Cardiac muscle cell (in vitro differentiated cells and primary cell): ENCODE results near the gene TAF12. TPM values are rescaled to one million over a fixed set of nuclear protein-coding genes. Genes with fewer than 3 reads are reported as not detected.
A peak's percentile ranks its signal among the peaks of the same experiment; 100 is the strongest.
"Not testable (repeated sequence)": the region's sequence is repeated elsewhere in the genome, so short reads cannot be mapped to it uniquely, and the experiment has no call there.

Experiments used
- DNase-seq, 2 donors: peaks; one replicate each; pipeline versions ENCODE4 v3.0.0 to v3.0.0-alpha.2; 2010 to 2017; ENCODE audit warnings: low read depth in 1 of 2, low spot score in 1 of 2
- H3K27ac ChIP-seq: fragments of 200-600 bp; sonication (generic); 2 replicates; pipeline ENCODE4 v1.5.1; 2016
- H3K27me3 ChIP-seq: fragments of 200-600 bp; sonication (generic); 2 replicates; pipeline ENCODE4 v1.6.0; 2016; ENCODE audit warnings: control low read depth
- H3K36me3 ChIP-seq: fragments of 200-600 bp; sonication (generic); 2 replicates; pipeline ENCODE4 v1.5.1; 2016; ENCODE audit warnings: control low read depth
- H3K4me1 ChIP-seq: fragments of 200-600 bp; sonication (generic); 2 replicates; pipeline ENCODE4 v1.8.1; 2017; ENCODE audit warnings: low read depth, mild to moderate bottlenecking, mixed run types
- H3K4me3 ChIP-seq: fragments of 200-600 bp; sonication (generic); 2 replicates; pipeline ENCODE4 v1.5.1; 2016; ENCODE audit warnings: mild to moderate bottlenecking
- H3K9me3 ChIP-seq: fragments of 200-600 bp; sonication (generic); 2 replicates; pipeline ENCODE4 v1.5.1; 2017; ENCODE audit warnings: low read depth, mild to moderate bottlenecking, control low read depth
- polyA plus RNA-seq: library from polyadenylated mRNA; unstranded; fragments of >200 nt; fragmentation: Nextera tagmentation; extraction: Ambion mirVana; gene quantifications from 2 replicates; pipeline ENCODE4 v1.2.1, GENCODE V29; 2016
- total RNA-seq: library from RNA; depleted of rRNA; stranded (reverse); fragments of >200 nt; gene quantifications from 2 replicates; pipeline ENCODE4 v1.2.3, GENCODE V29; 2016
- TF ChIP-seq, protein P1 (sequence below): IDR thresholded peaks from 2 replicates; pipeline ENCODE4 v1.5.1; 2012; ENCODE audit warnings: low read depth, mild to moderate bottlenecking, low read length

TAF12 gene, protein sequence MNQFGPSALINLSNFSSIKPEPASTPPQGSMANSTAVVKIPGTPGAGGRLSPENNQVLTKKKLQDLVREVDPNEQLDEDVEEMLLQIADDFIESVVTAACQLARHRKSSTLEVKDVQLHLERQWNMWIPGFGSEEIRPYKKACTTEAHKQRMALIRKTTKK
- total RNA-seq (32.4 and 40.3 TPM in 2 replicates), polyA plus RNA-seq (44.2 and 51.9 TPM in 2 replicates)

- Histone ChIP-seq H3K4me3 (peak within 1 kb of the TSS; percentile 90), H3K27ac (peak within 1 kb of the TSS; percentile 91), H3K4me1 (peaks cover 18% of the 10 kb centered on the region), H3K36me3 (no peaks in the 10 kb centered on the region), H3K9me3 (no peaks in the 10 kb centered on the region), H3K27me3 (no peaks in the 10 kb centered on the region)
- TF ChIP-seq, protein P1, sequence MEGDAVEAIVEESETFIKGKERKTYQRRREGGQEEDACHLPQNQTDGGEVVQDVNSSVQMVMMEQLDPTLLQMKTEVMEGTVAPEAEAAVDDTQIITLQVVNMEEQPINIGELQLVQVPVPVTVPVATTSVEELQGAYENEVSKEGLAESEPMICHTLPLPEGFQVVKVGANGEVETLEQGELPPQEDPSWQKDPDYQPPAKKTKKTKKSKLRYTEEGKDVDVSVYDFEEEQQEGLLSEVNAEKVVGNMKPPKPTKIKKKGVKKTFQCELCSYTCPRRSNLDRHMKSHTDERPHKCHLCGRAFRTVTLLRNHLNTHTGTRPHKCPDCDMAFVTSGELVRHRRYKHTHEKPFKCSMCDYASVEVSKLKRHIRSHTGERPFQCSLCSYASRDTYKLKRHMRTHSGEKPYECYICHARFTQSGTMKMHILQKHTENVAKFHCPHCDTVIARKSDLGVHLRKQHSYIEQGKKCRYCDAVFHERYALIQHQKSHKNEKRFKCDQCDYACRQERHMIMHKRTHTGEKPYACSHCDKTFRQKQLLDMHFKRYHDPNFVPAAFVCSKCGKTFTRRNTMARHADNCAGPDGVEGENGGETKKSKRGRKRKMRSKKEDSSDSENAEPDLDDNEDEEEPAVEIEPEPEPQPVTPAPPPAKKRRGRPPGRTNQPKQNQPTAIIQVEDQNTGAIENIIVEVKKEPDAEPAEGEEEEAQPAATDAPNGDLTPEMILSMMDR, result peak; percentile 44
- DNase-seq, result peak; percentile 95 to 97
Measured at GRCh38 chr1:28642847-28643635, at the start of gene TAF12. Gene TAF12, minus strand, starts transcription at chr1:28643067. Its CDS starts 20,986 bp downstream, at chr1:28622081.

- H3K27ac ChIP-seq, result not testable (repeated sequence)
Measured at GRCh38 chr1:28691627-28692026, 48.8 kb upstream of the TAF12 start.

DNA sequence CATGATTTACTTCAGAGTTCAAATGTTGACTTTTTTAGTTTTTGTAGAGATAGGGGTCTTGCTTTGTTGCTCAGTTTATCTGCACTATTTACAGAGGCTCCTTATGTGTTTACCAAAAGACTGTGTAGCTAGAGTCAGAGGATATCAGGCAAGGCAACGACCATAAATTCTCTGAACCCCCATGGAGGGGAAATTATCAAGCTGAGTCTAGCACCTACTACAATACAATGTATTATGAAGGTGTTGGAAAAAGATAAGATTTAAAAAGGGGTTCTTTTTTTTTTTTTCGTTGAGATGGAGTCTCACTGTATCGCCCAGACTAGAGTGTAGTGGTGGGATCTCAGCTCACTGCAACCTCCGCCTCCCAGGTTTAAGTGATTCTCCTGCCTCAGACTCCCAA is 42.1 kb upstream of the TAF12 start:
- TF ChIP-seq, protein P1, result no peak
- no peak for DNase-seq
- H3K27ac ChIP-seq, result no peak overlapping the region
- H3K9me3 ChIP-seq, result no peaks in the 10 kb centered on the region
- H3K36me3 ChIP-seq, result peaks cover 3% of the 10 kb centered on the region
- H3K4me3 ChIP-seq, result no peak overlapping the region
- no peaks in the 10 kb centered on the region for H3K27me3 ChIP-seq
- H3K4me1 ChIP-seq, result no peaks in the 10 kb centered on the region

More at GRCh38 chr1:28691627-28692026, 48.8 kb upstream of the TAF12 start:
- H3K36me3 ChIP-seq, result peaks cover 12% of the 10 kb centered on the region
- not testable (repeated sequence) for H3K4me1 ChIP-seq, DNase-seq, H3K4me3 ChIP-seq, H3K27me3 ChIP-seq, H3K9me3 ChIP-seq

DNA sequence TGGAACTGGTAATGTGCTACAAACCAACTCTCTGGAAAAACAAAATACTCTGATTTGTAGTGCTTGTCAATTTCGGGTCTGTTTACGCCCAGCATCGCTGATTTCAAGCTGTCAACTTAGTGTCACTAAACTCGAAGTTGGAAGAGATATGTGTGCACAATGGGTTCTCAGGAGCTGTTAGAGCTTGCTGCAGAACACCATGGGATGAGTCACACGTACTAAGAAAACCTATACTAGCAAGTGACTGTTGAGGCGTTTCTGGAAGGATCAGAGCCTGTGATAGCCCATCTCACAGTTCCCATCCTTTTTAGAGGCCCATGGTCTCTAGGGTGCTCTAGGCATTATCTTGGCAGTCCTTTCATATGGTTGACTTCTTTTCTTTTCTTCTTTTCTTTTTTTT is 40.0 kb upstream of the TAF12 start:
- TF ChIP-seq, protein P1, result no peak
- H3K4me3 ChIP-seq, result no peak overlapping the region
- no peak for DNase-seq
- no peaks in the 10 kb centered on the region for H3K27me3 ChIP-seq
- H3K36me3 ChIP-seq, result peaks cover 3% of the 10 kb centered on the region
- H3K4me1 ChIP-seq, result no peaks in the 10 kb centered on the region
- H3K9me3 ChIP-seq, result no peaks in the 10 kb centered on the region
- H3K27ac ChIP-seq, result no peak overlapping the region

GRCh38 chr1:28680151-28680550 is 37.3 kb upstream of the TAF12 start:
- no peaks in the 10 kb centered on the region for H3K27me3 ChIP-seq
- H3K4me3 ChIP-seq, result no peak overlapping the region
- no peaks in the 10 kb centered on the region for H3K9me3 ChIP-seq
- H3K36me3 ChIP-seq, result no peaks in the 10 kb centered on the region
- DNase-seq, result no peak
- H3K27ac ChIP-seq, result no peak overlapping the region
- no peaks in the 10 kb centered on the region for H3K4me1 ChIP-seq
- TF ChIP-seq, protein P1, result no peak

- Histone ChIP-seq H3K27me3 (no peaks in the 10 kb centered on the region), H3K27ac (no peak overlapping the region), H3K36me3 (no peaks in the 10 kb centered on the region), H3K4me1 (no peaks in the 10 kb centered on the region), H3K4me3 (no peak overlapping the region), H3K9me3 (no peaks in the 10 kb centered on the region)
- DNase-seq, result no peak
- TF ChIP-seq, protein P1, result no peak
Measured at GRCh38 chr1:28675924-28676257, 33.0 kb upstream of the TAF12 start.

GRCh38 chr1:28672971-28673370 is 30.1 kb upstream of the TAF12 start:
- H3K4me3 ChIP-seq, H3K9me3 ChIP-seq, H3K36me3 ChIP-seq, DNase-seq, H3K27me3 ChIP-seq, H3K4me1 ChIP-seq, H3K27ac ChIP-seq: not testable (repeated sequence)
